CD14-positive monocyte (primary cell): ENCODE measurements around the gene DENND4C. TPM values are rescaled to one million over a fixed set of nuclear protein-coding genes. Genes with fewer than 3 reads are reported as not detected.
"Not testable (repeated sequence)": the region's sequence is repeated elsewhere in the genome, so short reads cannot be mapped to it uniquely, and the experiment has no call there.

ENCODE experiments used
- DNase-seq, 3 donors: peaks; one replicate each; pipeline ENCODE4 v3.0.0-alpha.2; 2011 to 2022
- H2AFZ ChIP-seq: 2 replicates; pipeline ENCODE4 v1.6.0; 2012; ENCODE audit warnings: mild to moderate bottlenecking, low read depth, low read length, inconsistent platforms; ENCODE audit not compliant: insufficient read depth, poor library complexity, severe bottlenecking
- H3K27ac ChIP-seq, 2 donors: 1 replicate in 1 of 2; 2 replicates in 1 of 2; pipeline ENCODE4 v1.5.1; 2012 to 2013; ENCODE audit warnings: low read length in 2 of 2, control low read depth in 1 of 2, inconsistent platforms in 1 of 2, low read depth in 1 of 2, mild to moderate bottlenecking in 1 of 2
- H3K27me3 ChIP-seq, 2 donors: one replicate each; pipeline versions ENCODE4 v1.6.0 to v1.6.1; 2011 to 2013; ENCODE audit warnings: low read length in 2 of 2; ENCODE audit not compliant: control insufficient read depth in 2 of 2, insufficient read depth in 2 of 2
- H3K36me3 ChIP-seq, 2 donors: replicated peaks in 1 of 2; 1 replicate in 1 of 2; 2 replicates in 1 of 2; pipeline versions ENCODE4 v1.5.1 to v1.6.1; 2012 to 2013; ENCODE audit warnings: low read length in 2 of 2, control low read depth in 1 of 2, inconsistent platforms in 1 of 2, mild to moderate bottlenecking in 1 of 2; ENCODE audit not compliant: insufficient read depth in 2 of 2, control insufficient read depth in 1 of 2
- H3K4me1 ChIP-seq, 2 donors: 1 replicate in 1 of 2; 2 replicates in 1 of 2; pipeline versions ENCODE4 v1.5.1 to v1.6.1; 2012 to 2013; ENCODE audit warnings: low read length in 2 of 2, control low read depth in 1 of 2, inconsistent platforms in 1 of 2, mild to moderate bottlenecking in 1 of 2, moderate library complexity in 1 of 2; ENCODE audit not compliant: insufficient read depth in 2 of 2, control insufficient read depth in 1 of 2
- H3K4me2 ChIP-seq: replicated peaks from 2 replicates; pipeline ENCODE3; 2012; ENCODE audit warnings: low read length, moderate library complexity, mild to moderate bottlenecking; ENCODE audit not compliant: poor library complexity, severe bottlenecking; ENCODE audit errors: extremely low read depth
- H3K4me3 ChIP-seq, 3 experiments: fragments of 200-600 bp in 1 of 3; sonication (generic) in 1 of 3; replicated peaks in 1 of 3; 1 replicate in 2 of 3; 2 replicates in 1 of 3; pipeline ENCODE4 v1.5.1; 2011 to 2013; ENCODE audit warnings: low read length in 3 of 3, mild to moderate bottlenecking in 3 of 3, control low read depth in 2 of 3, low read depth in 2 of 3, inconsistent platforms in 1 of 3, moderate library complexity in 1 of 3
- H3K79me2 ChIP-seq: 2 replicates; pipeline ENCODE4 v1.6.0; 2012; ENCODE audit warnings: mild to moderate bottlenecking, control low read depth, inconsistent platforms, low read length, moderate library complexity; ENCODE audit not compliant: insufficient read depth
- H3K9ac ChIP-seq: 2 replicates; pipeline ENCODE4 v1.6.0; 2017; ENCODE audit warnings: low read length, mild to moderate bottlenecking; ENCODE audit not compliant: insufficient read depth, poor library complexity, severe bottlenecking
- H3K9me3 ChIP-seq, 2 donors: replicated peaks in 1 of 2; 1 replicate in 1 of 2; 2 replicates in 1 of 2; pipeline versions ENCODE4 v1.5.1 to v1.6.1; 2012 to 2013; ENCODE audit warnings: low read length in 2 of 2, control low read depth in 1 of 2; ENCODE audit not compliant: control insufficient read depth in 1 of 2, insufficient read depth in 1 of 2
- H4K20me1 ChIP-seq: 2 replicates; pipeline ENCODE4 v1.6.0; 2012; ENCODE audit warnings: mild to moderate bottlenecking, low read length, control low read depth, moderate library complexity; ENCODE audit not compliant: insufficient read depth
- H3K27ac Mint-ChIP-seq, 7 donors: one replicate each; pipeline ENCODE4 v1.8.0; 2020; ENCODE audit warnings: mild to moderate bottlenecking in 7 of 7, mixed read lengths in 7 of 7, moderate library complexity in 6 of 7, inconsistent platforms in 2 of 7
- H3K27me3 Mint-ChIP-seq, 3 donors: one replicate each; pipeline ENCODE4 v1.8.0; 2021 to 2022; ENCODE audit warnings: low read depth in 3 of 3, mild to moderate bottlenecking in 3 of 3, mixed read lengths in 3 of 3, moderate library complexity in 3 of 3, inconsistent platforms in 1 of 3
- H3K36me3 Mint-ChIP-seq, 2 donors: one replicate each; pipeline ENCODE4 v1.8.0; 2020; ENCODE audit warnings: mixed read lengths in 2 of 2, inconsistent platforms in 1 of 2, mild to moderate bottlenecking in 1 of 2
- H3K4me1 Mint-ChIP-seq: one replicate; pipeline ENCODE4 v1.8.0; 2020; ENCODE audit warnings: mild to moderate bottlenecking, mixed read lengths
- H3K4me3 Mint-ChIP-seq, 2 donors: one replicate each; pipeline ENCODE4 v1.8.0; 2020; ENCODE audit warnings: mild to moderate bottlenecking in 2 of 2, mixed read lengths in 2 of 2, moderate library complexity in 1 of 2
- H3K9me3 Mint-ChIP-seq, 7 donors: one replicate each; pipeline ENCODE4 v1.8.0; 2020 to 2022; ENCODE audit warnings: mixed read lengths in 7 of 7, mild to moderate bottlenecking in 6 of 7, moderate library complexity in 6 of 7, inconsistent platforms in 2 of 7
- CTCF ChIP-seq: fragments of 200-600 bp; IDR thresholded peaks from one replicate; pipeline ENCODE4 v1.8.0; 2022; ENCODE audit warnings: antibody characterized with exemption, mild to moderate bottlenecking
- WGBS: methylation state at CpG from one replicate; pipeline ENCODE4 v1.1.5; 2013; ENCODE audit warnings: missing lambda C conversion rate; ENCODE audit not compliant: insufficient coverage; 5-methylcytosine and 5-hydroxymethylcytosine counted together
- intact Hi-C, 2 donors: fragments of 100-400 bp; cut with micrococcal nuclease; formaldehyde crosslinking; loops; one replicate each; pipeline versions ENCODE4 v1.15.0 to v1.15.1; 2023
- polyA plus RNA-seq, 3 donors: library from polyadenylated mRNA; depleted of rRNA in 1 of 3; unstranded in 2 of 3; stranded (reverse) in 1 of 3; fragments of 300-500 nt in 2 of 3; fragments of >200 nt in 1 of 3; fragmentation: Illumina TruSeq in 2 of 3; gene quantifications; 1 replicate in 2 of 3; 2 replicates in 1 of 3; pipeline ENCODE4 v1.2.3, GENCODE V29; 2012 to 2021

Gene DENND4C
- polyA plus RNA-seq, 3 donors, result 8.1 to 15.4 (median 12.7) TPM

- no peak overlapping the region for H2AFZ ChIP-seq
Measured at GRCh38 chr9:19397845-19398244, 167.4 kb downstream of the DENND4C start.

GRCh38 chr9:19403231-19403630 lies 172.7 kb downstream of the DENND4C start:
- H3K79me2 ChIP-seq, H3K27me3 Mint-ChIP-seq, H3K27ac ChIP-seq, H3K36me3 ChIP-seq, DNase-seq, H4K20me1 ChIP-seq, H3K27me3 ChIP-seq, H3K4me3 ChIP-seq, H3K4me1 Mint-ChIP-seq, H3K4me1 ChIP-seq, H2AFZ ChIP-seq, intact Hi-C loops, H3K4me3 Mint-ChIP-seq, H3K36me3 Mint-ChIP-seq, H3K9ac ChIP-seq, H3K27ac Mint-ChIP-seq, H3K4me2 ChIP-seq: not testable (repeated sequence)
- WGBS, result 91% methylated on average over 4 of the region's 4 CpGs
- H3K9me3 Mint-ChIP-seq, result peaks cover 12 to 23% (median 16%) of the 10 kb centered on the region in 7 donors
- H3K9me3 ChIP-seq, result peaks cover 5 to 23% of the 10 kb centered on the region in 2 donors

More at GRCh38 chr9:19397845-19398244, 167.4 kb downstream of the DENND4C start:
- no peak overlapping the region for H3K27ac ChIP-seq
- DNase-seq, result no peak
- no peaks in the 10 kb centered on the region for H3K36me3 ChIP-seq
- H3K9ac ChIP-seq, result no peak overlapping the region
- Mint-ChIP-seq H3K4me3 (no peak overlapping the region), H3K36me3 (no peaks in the 10 kb centered on the region), H3K27ac (no peak overlapping the region), H3K27me3 (peaks cover 0 to 2% (median 2%) of the 10 kb centered on the region in 3 donors), H3K4me1 (peaks cover 2% of the 10 kb centered on the region), H3K9me3 (peaks cover 4 to 12% (median 7%) of the 10 kb centered on the region in 7 donors)
- 100% methylated on average over 1 of the region's 1 CpG for WGBS
- peaks cover 5 to 7% of the 10 kb centered on the region in 2 donors for H3K9me3 ChIP-seq
- TF ChIP-seq CTCF, result no peak
- no peak overlapping the region for H3K4me3 ChIP-seq
- intact Hi-C loops, result no loop called here
- H3K79me2 ChIP-seq, result no peaks in the 10 kb centered on the region
- no peaks in the 10 kb centered on the region for H3K4me1 ChIP-seq
- no peaks in the 10 kb centered on the region for H3K27me3 ChIP-seq
- H3K4me2 ChIP-seq, result no peak overlapping the region
- no peaks in the 10 kb centered on the region for H4K20me1 ChIP-seq
